ENCODE measurements around the gene MAST3. TPM values are rescaled to one million over a fixed set of nuclear protein-coding genes. Genes with fewer than 3 reads are reported as not detected.

The MAST3 gene
- total and polyA plus RNA-seq, 2 of the 13 experiments (the other 11 are each of a cell fraction or from before 2014, with no cell fraction given): 4.1 to 4.6 TPM

DNA sequence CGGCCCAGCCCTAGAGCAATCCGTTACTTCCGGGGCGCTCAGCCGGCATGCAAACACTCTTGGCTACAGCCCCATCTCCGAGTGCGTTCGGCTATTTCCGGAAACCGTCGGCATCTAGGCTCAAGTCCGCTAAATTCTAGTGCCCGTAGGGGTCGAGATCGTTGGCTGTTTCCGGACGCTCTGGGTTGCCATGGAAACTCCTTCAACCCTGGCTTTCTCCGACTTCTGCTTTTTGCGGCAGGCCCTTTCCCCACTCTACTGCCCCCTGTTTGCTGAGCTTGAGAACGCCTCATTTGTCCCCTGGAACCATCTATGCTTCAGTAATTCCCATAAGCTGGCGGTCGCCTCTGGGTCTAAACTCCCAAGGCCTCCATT lies 54.9 kb downstream of the MAST3 start (continued):
- TF ChIP-seq, protein P1, sequence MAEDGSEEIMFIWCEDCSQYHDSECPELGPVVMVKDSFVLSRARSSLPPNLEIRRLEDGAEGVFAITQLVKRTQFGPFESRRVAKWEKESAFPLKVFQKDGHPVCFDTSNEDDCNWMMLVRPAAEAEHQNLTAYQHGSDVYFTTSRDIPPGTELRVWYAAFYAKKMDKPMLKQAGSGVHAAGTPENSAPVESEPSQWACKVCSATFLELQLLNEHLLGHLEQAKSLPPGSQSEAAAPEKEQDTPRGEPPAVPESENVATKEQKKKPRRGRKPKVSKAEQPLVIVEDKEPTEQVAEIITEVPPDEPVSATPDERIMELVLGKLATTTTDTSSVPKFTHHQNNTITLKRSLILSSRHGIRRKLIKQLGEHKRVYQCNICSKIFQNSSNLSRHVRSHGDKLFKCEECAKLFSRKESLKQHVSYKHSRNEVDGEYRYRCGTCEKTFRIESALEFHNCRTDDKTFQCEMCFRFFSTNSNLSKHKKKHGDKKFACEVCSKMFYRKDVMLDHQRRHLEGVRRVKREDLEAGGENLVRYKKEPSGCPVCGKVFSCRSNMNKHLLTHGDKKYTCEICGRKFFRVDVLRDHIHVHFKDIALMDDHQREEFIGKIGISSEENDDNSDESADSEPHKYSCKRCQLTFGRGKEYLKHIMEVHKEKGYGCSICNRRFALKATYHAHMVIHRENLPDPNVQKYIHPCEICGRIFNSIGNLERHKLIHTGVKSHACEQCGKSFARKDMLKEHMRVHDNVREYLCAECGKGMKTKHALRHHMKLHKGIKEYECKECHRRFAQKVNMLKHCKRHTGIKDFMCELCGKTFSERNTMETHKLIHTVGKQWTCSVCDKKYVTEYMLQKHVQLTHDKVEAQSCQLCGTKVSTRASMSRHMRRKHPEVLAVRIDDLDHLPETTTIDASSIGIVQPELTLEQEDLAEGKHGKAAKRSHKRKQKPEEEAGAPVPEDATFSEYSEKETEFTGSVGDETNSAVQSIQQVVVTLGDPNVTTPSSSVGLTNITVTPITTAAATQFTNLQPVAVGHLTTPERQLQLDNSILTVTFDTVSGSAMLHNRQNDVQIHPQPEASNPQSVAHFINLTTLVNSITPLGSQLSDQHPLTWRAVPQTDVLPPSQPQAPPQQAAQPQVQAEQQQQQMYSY (CRISPR knock-in tag; IDR thresholded peaks at IDR 0.05): 0 out of 2 replicates have a peak, but pooled peaks have one; percentile 72
- TF ChIP-seq, protein P2, sequence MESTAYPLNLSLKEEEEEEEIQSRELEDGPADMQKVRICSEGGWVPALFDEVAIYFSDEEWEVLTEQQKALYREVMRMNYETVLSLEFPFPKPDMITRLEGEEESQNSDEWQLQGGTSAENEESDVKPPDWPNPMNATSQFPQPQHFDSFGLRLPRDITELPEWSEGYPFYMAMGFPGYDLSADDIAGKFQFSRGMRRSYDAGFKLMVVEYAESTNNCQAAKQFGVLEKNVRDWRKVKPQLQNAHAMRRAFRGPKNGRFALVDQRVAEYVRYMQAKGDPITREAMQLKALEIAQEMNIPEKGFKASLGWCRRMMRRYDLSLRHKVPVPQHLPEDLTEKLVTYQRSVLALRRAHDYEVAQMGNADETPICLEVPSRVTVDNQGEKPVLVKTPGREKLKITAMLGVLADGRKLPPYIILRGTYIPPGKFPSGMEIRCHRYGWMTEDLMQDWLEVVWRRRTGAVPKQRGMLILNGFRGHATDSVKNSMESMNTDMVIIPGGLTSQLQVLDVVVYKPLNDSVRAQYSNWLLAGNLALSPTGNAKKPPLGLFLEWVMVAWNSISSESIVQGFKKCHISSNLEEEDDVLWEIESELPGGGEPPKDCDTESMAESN (CRISPR knock-in tag; conservative IDR thresholded peaks at IDR 0.05): 0 out of 2 replicates have a peak, but pooled peaks have one; percentile 21
- TF ChIP-seq FOXK2 (IDR thresholded peaks at IDR 0.05) (peak; percentile 53; the same call in 1 of the 2 replicates), SOX5 (CRISPR knock-in tag; IDR thresholded peaks at IDR 0.05; ENCODE audit: borderline replicate concordance) (no peak), PHF21A (CRISPR knock-in tag; IDR thresholded peaks at IDR 0.05) (peak; percentile 98), ARNT2 (CRISPR knock-in tag; IDR thresholded peaks at IDR 0.05; ENCODE audit: low read depth) (no peak), MED1 (CRISPR knock-in tag; IDR thresholded peaks at IDR 0.05) (peak; percentile 51), ZNF839 (CRISPR knock-in tag; IDR thresholded peaks at IDR 0.05; ENCODE audit: borderline replicate concordance) (no peak), RFX3 (CRISPR knock-in tag; IDR thresholded peaks at IDR 0.05) (peak; percentile 92), ZNF33B (CRISPR knock-in tag; IDR thresholded peaks at IDR 0.05) (peak; percentile 60; the same call in 1 of the 2 replicates), MBD4 (IDR thresholded peaks at IDR 0.05; ENCODE audit: borderline replicate concordance, low read length) (no peak), PAF1 (CRISPR knock-in tag; IDR thresholded peaks at IDR 0.05) (no peak), ZNF7 (CRISPR knock-in tag; IDR thresholded peaks at IDR 0.05) (peak; percentile 75; the same call in 1 of the 2 replicates), KMT2A (CRISPR knock-in tag; IDR thresholded peaks at IDR 0.05) (no peak), ZNF761 (CRISPR knock-in tag; conservative IDR thresholded peaks at IDR 0.05) (peak; percentile 6; the same call in 1 of the 2 replicates), XRCC5 (optimal IDR thresholded peaks at IDR 0.05; ENCODE audit: low read length) (peak; percentile 83), FOSL2 (CRISPR knock-in tag; IDR thresholded peaks at IDR 0.05) (0 out of 2 replicates have a peak, but pooled peaks have one; percentile 10), ZNF614 (CRISPR knock-in tag; IDR thresholded peaks at IDR 0.05; ENCODE audit: borderline replicate concordance) (0 out of 2 replicates have a peak, but pooled peaks have one; percentile 30), SAP130 (CRISPR knock-in tag; IDR thresholded peaks at IDR 0.05; ENCODE audit: low read depth) (peak; percentile 90)
- TF ChIP-seq, protein P3, sequence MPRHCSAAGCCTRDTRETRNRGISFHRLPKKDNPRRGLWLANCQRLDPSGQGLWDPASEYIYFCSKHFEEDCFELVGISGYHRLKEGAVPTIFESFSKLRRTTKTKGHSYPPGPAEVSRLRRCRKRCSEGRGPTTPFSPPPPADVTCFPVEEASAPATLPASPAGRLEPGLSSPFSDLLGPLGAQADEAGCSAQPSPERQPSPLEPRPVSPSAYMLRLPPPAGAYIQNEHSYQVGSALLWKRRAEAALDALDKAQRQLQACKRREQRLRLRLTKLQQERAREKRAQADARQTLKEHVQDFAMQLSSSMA (CRISPR knock-in tag; IDR thresholded peaks at IDR 0.05): no peak
- TF ChIP-seq, protein P4, sequence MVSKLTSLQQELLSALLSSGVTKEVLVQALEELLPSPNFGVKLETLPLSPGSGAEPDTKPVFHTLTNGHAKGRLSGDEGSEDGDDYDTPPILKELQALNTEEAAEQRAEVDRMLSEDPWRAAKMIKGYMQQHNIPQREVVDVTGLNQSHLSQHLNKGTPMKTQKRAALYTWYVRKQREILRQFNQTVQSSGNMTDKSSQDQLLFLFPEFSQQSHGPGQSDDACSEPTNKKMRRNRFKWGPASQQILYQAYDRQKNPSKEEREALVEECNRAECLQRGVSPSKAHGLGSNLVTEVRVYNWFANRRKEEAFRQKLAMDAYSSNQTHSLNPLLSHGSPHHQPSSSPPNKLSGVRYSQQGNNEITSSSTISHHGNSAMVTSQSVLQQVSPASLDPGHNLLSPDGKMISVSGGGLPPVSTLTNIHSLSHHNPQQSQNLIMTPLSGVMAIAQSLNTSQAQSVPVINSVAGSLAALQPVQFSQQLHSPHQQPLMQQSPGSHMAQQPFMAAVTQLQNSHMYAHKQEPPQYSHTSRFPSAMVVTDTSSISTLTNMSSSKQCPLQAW (CRISPR knock-in tag; IDR thresholded peaks at IDR 0.05): peak; percentile 88
- TF ChIP-seq, protein P5, sequence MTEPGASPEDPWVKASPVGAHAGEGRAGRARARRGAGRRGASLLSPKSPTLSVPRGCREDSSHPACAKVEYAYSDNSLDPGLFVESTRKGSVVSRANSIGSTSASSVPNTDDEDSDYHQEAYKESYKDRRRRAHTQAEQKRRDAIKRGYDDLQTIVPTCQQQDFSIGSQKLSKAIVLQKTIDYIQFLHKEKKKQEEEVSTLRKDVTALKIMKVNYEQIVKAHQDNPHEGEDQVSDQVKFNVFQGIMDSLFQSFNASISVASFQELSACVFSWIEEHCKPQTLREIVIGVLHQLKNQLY (CRISPR knock-in tag; IDR thresholded peaks at IDR 0.05): no peak
- TF ChIP-seq, protein P6, sequence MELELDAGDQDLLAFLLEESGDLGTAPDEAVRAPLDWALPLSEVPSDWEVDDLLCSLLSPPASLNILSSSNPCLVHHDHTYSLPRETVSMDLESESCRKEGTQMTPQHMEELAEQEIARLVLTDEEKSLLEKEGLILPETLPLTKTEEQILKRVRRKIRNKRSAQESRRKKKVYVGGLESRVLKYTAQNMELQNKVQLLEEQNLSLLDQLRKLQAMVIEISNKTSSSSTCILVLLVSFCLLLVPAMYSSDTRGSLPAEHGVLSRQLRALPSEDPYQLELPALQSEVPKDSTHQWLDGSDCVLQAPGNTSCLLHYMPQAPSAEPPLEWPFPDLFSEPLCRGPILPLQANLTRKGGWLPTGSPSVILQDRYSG (CRISPR knock-in tag; IDR thresholded peaks at IDR 0.05): no peak

Data from HepG2 (cell line).